Stimulated activated CD8-positive, alpha-beta memory T cell treated with anti-CD3 and anti-CD28 coated beads, Interleukin-15, amount 100 ng/mL, for 48 hours (primary cell): ENCODE measurements around the gene GPLD1.
"Not testable (repeated sequence)": the region's sequence is repeated elsewhere in the genome, so short reads cannot be mapped to it uniquely, and the experiment has no call there.

ENCODE experiments used
- DNase-seq, 2 donors: peaks; one replicate each; pipeline ENCODE4 v3.0.0-alpha.2; 2020; ENCODE audit warnings: low read depth in 2 of 2

Gene GPLD1

GRCh38 chr6:24415753-24416152 is 73.6 kb downstream of the GPLD1 start:
- no peak for DNase-seq

DNA sequence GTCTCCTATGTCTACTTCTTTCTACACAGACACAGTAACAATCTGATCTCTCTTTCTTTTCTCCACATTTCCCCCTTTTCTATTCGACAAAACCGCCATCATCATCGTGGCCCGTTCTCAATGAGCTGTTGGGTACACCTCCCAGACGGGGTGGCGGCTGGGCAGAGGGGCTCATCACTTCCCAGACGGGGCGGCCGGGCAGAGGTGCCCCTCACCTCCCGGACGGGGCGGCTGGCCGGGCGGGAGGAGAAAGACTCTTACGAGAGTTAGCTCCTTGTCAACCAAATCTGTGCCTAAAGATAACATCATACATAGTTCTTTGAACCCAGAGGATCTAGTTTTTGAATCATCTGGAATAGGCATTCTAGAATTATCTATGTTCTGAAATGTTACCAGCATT is 74.8 kb downstream of the GPLD1 start:
- DNase-seq: not testable (repeated sequence)

- no peak for DNase-seq
Measured at GRCh38 chr6:24412294-24412693, 77.1 kb downstream of the GPLD1 start.

DNA sequence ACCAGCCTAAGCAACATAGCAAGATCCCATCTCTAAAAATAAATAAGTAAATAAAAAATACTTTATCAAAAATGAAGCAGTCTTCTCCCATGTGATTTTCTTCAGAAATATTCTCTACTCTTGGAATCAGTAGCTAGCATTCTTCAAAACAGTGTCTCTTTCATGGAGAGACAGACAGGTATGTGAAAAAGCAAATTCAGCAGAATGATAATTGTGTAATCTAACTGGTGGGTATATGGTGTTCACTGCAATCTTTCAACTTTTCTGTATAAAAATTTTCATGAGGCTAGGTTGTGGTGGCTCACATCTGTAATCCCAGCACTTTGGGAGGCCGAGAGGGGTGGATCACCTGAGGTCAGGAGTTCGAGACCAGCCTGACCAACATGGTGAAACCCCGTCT is 78.8 kb downstream of the GPLD1 start:
- no peak for DNase-seq

DNA sequence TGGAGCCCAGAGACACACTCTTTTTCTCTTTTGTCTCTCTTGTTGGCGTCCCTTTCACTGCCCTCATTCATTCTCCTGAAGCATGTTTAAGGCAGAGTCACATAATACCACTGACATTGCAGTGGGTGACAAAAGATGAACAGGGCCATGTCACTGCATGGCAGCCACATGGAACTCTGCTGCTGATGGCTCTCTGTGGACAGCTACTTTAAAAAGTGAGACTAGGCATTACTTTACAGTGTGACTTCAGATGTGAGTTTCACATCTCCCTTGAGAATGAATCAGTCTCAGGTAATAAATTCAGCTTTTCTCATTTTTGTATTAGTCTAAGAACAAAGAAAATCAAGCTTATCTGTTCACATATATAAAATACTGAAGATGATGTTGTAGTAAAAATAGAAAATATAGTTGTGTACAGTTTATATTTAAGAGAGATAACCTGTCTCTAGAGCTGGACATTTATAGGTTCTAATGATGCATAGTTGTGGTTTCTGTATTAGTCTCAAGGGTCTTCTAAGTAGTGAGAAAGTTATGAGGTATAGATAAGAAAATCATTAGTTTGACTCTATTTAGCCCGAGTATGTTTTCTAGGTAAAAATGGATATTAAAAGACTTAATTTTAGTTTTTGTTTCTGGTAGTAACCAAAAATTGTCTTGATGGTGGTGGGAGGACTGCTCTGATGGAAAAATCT is 80.5 kb downstream of the GPLD1 start:
- DNase-seq: no peak

DNA sequence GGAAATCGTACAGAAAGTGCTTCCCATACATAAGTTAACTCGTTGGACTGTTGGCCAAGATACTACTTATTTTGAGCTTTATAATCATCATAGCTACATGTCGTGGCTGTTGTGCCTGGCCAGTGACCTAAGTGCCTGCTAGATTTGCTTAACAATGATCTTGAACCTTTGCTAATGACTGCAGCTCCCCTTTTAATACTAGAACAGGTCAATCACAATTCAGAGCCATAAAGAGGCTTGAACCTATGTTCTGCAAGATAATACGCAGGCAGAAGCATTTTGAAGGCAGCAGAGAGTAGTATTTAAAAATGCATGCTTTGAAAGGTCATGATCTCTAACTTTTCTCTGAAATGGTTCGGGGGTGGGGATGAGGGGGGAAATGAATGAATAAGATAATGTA is 84.1 kb downstream of the GPLD1 start:
- DNase-seq: no peak

DNA sequence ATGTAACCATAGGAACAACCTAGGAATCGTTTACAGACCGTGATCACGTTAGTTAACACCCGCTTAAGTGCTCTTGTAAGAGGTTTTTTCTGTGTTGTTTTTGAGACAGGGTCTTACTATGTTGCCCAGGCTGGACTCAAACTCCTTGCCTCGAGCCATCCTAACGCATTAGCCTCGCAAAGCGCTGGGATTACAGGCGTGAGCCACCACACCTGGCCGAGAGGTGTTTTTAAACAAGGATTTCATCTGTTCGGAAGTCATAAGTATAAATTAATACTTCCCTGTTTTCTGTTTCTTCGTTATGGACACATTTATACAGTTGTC is 85.9 kb downstream of the GPLD1 start:
- no peak for DNase-seq

GRCh38 chr6:24402697-24403500 is 86.5 kb downstream of the GPLD1 start, which contains the start of gene MRS2:
Gene MRS2 (plus strand): TSS chr6:24402936. CDS start chr6:24403047, 111 bp downstream.
- peak; percentile 70 to 76 for DNase-seq

- no peak for DNase-seq
Measured at GRCh38 chr6:24401458-24401857, 87.9 kb downstream of the GPLD1 start.

DNA sequence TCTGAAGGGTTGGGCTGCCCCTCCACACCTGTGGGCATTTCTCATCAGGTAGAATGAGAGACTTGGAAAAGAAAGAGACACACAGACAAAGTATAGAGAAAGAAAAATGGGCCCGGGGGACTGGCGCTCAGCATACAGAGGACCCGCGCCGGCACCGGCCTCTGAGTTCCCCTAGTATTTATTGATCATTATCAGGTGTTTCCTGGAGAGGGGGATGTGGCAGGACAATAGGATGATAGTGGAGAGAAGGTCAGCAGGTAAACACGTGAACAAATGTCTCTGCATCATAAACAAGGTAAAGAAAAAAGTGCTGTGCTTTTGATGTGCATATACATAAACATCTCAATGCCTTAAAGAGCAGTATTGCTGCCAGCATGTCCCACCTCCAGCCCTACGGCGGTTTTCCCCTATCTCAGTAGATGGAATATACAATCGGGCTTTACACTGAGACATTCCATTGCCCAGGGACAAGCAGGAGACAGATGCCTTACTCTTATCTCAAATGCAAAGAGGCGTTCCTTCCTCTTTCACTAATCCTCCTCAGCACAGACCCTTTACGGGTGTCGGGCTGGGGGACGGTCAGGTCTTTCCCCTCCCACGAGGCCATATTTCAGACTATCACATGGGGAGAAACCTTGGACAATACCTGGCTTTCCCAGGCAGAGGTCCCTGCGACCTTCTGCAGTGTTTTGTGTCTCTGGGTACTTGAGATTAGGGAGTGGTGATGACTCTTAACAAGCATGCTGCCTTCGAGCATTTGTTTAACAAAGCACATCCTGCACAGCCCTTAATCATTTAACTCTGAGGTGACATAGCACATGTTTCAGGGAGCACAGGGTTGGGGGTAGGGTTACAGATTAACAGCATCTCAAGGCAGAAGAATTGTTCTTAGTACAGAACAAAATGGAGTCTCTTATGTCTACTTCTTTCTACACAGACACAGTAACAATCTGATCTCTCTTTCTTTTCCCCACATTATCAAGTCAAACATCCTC is 89.0 kb downstream of the GPLD1 start:
- not testable (repeated sequence) for DNase-seq

DNA sequence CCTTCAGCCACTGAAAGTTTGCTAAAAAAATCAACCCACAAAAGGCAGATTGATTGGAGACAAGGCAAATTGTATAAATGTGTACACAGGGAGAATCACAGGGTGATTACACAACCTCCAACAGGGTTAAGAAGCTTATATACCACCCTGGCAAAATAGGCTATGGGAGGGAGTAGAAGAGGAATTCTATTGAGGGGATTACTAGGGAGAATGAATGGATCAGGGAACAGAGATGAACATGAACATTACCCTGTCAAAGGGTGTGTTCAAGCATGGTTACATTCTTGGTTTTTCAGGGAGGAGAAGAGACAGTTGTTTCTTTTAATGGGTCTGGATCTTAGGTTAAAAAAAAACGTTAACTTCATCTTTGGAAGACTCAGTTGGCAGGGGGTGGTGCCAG is 91.7 kb downstream of the GPLD1 start:
- DNase-seq: no peak

- no peak for DNase-seq
Measured at GRCh38 chr6:24396824-24397223, 92.6 kb downstream of the GPLD1 start.

DNA sequence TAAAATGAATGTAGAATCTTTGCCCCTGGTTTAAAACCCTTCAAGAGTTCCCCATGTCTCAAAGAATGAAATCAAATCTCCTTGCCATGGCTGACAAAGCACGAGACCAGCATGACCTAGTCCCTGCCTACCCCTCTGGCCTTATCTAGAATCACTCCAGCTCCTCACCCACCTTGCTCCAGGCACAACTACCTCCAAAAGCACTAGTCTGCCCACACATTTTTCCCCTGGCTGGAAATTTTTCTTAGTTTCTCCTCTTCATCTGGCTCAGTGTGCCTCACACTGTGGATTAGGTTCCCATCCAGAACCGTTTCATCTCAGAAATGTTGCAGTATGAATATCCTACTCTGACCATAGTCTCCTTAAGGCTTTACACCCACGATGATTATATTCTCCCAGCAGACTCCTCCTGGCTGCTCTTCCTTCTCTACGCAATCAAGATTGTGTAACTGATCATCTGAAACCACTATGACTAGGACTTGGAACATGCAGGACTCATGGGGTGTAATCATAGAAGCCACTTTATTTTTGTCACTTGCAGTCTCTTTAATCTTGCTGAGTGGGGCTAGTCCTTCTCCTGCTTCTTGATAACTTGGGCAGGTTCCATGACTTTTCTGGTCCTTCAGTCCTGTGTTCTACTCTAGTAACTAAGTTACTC is 94.5 kb downstream of the GPLD1 start:
- no peak for DNase-seq

DNA sequence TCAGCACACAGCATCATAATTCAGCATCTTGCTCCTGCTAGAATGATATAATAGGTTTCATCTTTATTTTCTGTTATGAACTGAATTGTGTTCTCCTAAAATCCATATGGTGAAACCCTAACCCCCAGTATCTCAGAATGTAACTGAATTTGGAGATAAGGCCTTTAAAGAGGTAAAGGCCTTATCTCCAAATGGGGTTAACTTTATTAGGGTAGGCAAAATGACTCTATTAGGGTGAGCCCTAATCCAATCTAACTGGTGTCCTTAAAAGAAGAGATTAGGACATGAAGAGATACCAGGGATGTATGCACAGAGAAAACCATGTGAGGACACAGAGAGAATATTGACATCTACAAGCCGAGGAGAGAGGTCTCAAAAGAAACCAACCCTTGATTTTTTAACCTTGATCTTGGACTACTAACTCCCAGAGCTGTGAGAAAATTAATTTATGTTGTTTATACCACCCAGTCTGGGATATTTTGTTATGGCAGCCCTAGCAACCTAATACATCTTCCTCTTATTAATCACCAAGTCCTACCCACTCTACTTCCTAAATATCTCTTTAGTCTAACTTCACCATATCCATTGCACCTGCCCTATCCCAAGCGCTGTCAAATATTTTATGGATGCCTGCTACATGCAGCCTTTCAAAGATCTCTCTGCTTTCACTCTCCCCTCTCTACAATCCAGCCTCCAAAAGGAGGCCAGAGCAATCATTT is 95.2 kb downstream of the GPLD1 start:
- no peak for DNase-seq

- no peak for DNase-seq
Measured at GRCh38 chr6:24391756-24392405, 97.5 kb downstream of the GPLD1 start.

DNA sequence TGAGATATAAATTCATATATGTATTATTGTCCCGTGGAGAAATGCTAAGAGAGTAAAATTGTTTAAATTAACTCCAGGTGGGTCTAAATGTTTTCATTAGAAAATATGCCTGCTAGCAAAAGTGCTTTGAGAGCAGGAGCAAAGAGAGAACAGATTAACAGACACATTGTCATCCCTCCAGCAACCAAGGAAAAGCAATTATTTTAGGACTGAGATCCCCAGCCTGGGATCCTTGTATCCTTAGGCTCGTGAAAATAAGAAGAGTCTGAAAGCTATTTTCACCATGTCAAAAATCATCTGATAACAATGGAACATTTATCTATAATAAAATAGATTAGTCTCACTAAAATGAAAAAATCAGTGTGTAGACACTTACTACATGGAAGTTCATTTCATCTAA is 98.2 kb downstream of the GPLD1 start:
- DNase-seq: no peak

DNA sequence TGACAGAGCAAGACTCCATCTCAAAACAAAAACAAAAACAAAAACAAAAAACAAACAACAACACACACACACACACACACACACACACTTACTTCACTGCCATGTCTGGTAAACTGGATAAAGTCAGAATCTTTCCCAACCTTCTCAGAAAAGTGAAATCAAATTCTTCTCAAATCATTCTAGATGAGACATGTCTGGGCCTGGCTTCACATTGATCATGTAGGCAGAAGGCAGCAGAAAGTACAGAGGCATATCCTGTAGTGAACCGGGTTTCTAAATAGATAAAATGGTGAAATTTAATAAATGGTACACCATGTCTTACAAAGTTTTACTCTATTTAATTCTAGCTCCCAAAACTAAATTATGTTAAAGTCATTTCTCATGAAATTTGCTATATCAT is 101.6 kb downstream of the GPLD1 start:
- DNase-seq: no peak

GRCh38 chr6:24385536-24386269 is 103.7 kb downstream of the GPLD1 start:
- DNase-seq: no peak

DNA sequence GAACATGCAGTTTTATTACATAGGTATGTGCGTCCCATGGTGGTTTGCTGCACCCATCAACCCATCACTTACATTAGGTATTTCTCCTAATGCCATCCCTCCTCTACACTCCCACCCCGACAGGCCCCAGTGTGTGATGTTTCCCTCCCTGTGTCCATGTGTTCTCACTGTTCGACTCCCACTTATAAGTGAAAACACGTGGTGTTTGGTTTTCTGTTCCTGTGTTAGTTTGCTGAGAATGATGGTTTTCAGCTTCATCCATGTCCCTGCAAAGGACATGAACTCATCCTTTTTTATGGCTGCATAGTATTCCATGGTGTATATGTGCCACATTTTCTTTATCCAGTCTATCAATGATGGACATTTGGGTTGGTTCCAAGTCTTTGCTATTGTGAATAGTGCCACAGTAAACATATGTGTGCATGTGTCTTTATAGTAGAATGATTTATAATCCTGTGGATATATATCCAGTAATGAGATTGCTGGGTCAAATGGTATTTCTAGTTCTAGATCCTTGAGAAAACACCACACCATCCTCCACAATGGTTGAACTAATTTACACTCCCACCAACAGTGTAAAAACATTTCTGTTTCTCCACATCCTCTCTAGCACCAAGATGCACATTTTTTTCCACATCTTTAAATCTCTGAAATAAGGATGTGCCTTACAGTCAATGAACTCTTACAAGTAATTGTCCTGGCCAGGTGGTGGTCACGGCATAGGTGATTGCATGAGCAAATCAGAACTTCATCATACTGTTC is 104.8 kb downstream of the GPLD1 start:
- not testable (repeated sequence) for DNase-seq
